Effector memory CD4-positive, alpha-beta T cell (primary cell): ENCODE measurements around the gene MEI4.

ENCODE experiments used
- DNase-seq, 3 donors: peaks; one replicate each; pipeline ENCODE4 v3.0.0-alpha.2; 2020
- H3K27ac ChIP-seq: 2 replicates; pipeline ENCODE4 v1.7.0; 2013; ENCODE audit warnings: mild to moderate bottlenecking, low read length, moderate library complexity; ENCODE audit not compliant: insufficient read depth, poor library complexity, severe bottlenecking
- H3K27me3 ChIP-seq: replicated peaks from 2 replicates; pipeline ENCODE4 v1.7.0; 2013; ENCODE audit warnings: mild to moderate bottlenecking, low read length; ENCODE audit not compliant: insufficient read depth, control insufficient read depth, poor library complexity, severe bottlenecking
- H3K36me3 ChIP-seq: 2 replicates; pipeline ENCODE4 v1.7.0; 2013; ENCODE audit warnings: mild to moderate bottlenecking, low read length, moderate library complexity; ENCODE audit not compliant: control insufficient read depth, insufficient read depth
- H3K4me1 ChIP-seq: 2 replicates; pipeline ENCODE4 v1.7.0; 2013; ENCODE audit warnings: low read length, mild to moderate bottlenecking; ENCODE audit not compliant: control insufficient read depth, insufficient read depth, poor library complexity, severe bottlenecking
- H3K4me3 ChIP-seq: 2 replicates; pipeline ENCODE4 v1.7.0; 2013; ENCODE audit warnings: low read length, low read depth, mild to moderate bottlenecking; ENCODE audit not compliant: insufficient read depth, poor library complexity, severe bottlenecking
- H3K9me3 ChIP-seq: 2 replicates; pipeline ENCODE4 v1.7.0; 2013; ENCODE audit warnings: mild to moderate bottlenecking, low read length, moderate library complexity; ENCODE audit not compliant: control insufficient read depth

Gene MEI4

GRCh38 chr6:77883851-77884250, 231.0 kb downstream of the MEI4 start:
- Histone ChIP-seq H3K27ac (no peak overlapping the region), H3K27me3 (no peaks in the 10 kb centered on the region), H3K4me1 (no peaks in the 10 kb centered on the region), H3K36me3 (no peaks in the 10 kb centered on the region), H3K9me3 (no peaks in the 10 kb centered on the region), H3K4me3 (no peak overlapping the region)
- DNase-seq, result no peak

- Histone ChIP-seq H3K27me3 (no peaks in the 10 kb centered on the region), H3K9me3 (no peaks in the 10 kb centered on the region), H3K4me1 (no peaks in the 10 kb centered on the region), H3K4me3 (no peak overlapping the region), H3K36me3 (no peaks in the 10 kb centered on the region), H3K27ac (no peak overlapping the region)
- DNase-seq, result no peak
Observed at GRCh38 chr6:77893391-77893790, 240.6 kb downstream of the MEI4 start.

DNA sequence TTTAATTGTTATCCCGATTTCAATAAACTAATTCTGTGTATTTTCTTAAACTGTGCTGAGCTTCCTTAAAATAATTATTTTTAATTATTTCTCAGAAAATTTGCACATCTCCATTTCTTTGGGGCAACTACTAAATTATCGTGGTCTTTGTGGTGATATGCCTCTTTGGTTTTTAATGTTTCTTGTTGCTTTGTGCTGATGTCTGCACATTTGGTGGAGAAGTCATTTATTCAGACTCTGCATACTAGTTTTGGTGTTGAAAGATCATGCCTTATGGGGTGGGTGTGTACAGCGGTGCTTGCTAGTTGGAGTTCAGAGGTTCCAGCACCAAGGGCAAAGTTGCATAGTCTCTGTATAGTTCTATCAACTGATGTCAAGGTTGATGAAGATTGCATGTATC, 253.2 kb downstream of the MEI4 start:
- no peak overlapping the region for H3K4me3 ChIP-seq
- H3K27me3 ChIP-seq, result no peaks in the 10 kb centered on the region
- H3K4me1 ChIP-seq, result no peaks in the 10 kb centered on the region
- H3K9me3 ChIP-seq, result no peaks in the 10 kb centered on the region
- H3K36me3 ChIP-seq, result no peaks in the 10 kb centered on the region
- no peak overlapping the region for H3K27ac ChIP-seq
- no peak for DNase-seq

DNA sequence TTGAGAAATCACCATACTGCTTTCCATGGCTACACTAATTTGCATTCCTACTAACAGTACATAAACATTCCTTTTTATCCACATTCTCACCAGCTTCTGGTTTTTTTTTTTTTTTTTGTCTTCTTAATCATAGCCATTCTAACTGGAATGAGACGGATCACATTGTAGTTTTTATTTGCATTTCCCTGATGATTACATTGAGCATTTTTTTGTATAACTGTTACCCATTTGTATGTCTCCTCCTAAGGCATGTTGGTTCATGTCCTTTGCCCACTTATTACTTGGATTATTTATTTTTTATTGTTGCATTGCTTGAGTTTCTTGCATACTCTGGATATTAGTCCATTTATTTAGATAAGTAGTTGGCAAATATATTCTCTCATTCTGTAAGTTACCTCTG, 258.0 kb downstream of the MEI4 start:
- Histone ChIP-seq H3K27ac (no peak overlapping the region), H3K36me3 (no peaks in the 10 kb centered on the region), H3K4me1 (no peaks in the 10 kb centered on the region), H3K4me3 (no peak overlapping the region), H3K9me3 (no peaks in the 10 kb centered on the region), H3K27me3 (no peaks in the 10 kb centered on the region)
- DNase-seq, result no peak

- Histone ChIP-seq H3K36me3 (no peaks in the 10 kb centered on the region), H3K9me3 (no peaks in the 10 kb centered on the region), H3K4me3 (no peak overlapping the region), H3K27me3 (no peaks in the 10 kb centered on the region), H3K27ac (no peak overlapping the region), H3K4me1 (no peaks in the 10 kb centered on the region)
- DNase-seq, result no peak
Observed at GRCh38 chr6:77926198-77926751, 273.4 kb downstream of the MEI4 start.

DNA sequence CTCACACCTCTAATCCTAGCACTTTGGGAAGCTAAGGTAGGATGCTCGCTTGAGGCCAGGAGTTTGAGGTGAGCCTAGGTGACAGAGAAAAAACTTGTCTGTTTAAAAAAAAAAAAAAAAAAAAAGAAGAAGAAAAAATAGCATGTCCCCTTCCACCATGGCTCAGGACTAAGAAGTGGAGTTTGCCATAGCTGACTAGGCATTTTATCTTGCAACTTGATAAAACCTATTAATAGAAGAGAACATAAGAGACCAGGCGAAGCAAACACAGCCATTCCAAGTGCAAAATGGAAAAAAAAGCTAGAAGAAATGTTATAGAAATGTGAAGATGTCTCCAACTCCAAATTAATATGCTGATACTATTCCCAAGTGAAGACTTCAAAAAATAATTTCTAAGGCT, 277.5 kb downstream of the MEI4 start:
- Histone ChIP-seq H3K4me3 (no peak overlapping the region), H3K27ac (no peak overlapping the region), H3K27me3 (no peaks in the 10 kb centered on the region), H3K4me1 (no peaks in the 10 kb centered on the region), H3K9me3 (no peaks in the 10 kb centered on the region), H3K36me3 (no peaks in the 10 kb centered on the region)
- no peak for DNase-seq

GRCh38 chr6:77930952-77931351, 278.1 kb downstream of the MEI4 start:
- Histone ChIP-seq H3K36me3 (no peaks in the 10 kb centered on the region), H3K4me3 (no peak overlapping the region), H3K27me3 (no peaks in the 10 kb centered on the region), H3K9me3 (no peaks in the 10 kb centered on the region), H3K27ac (no peak overlapping the region), H3K4me1 (no peaks in the 10 kb centered on the region)
- no peak for DNase-seq

GRCh38 chr6:77962070-77962469, 309.2 kb downstream of the MEI4 start:
- Histone ChIP-seq H3K27me3 (no peaks in the 10 kb centered on the region), H3K36me3 (no peaks in the 10 kb centered on the region), H3K4me1 (no peaks in the 10 kb centered on the region), H3K27ac (no peak overlapping the region), H3K9me3 (no peaks in the 10 kb centered on the region), H3K4me3 (no peak overlapping the region)
- DNase-seq, result no peak

DNA sequence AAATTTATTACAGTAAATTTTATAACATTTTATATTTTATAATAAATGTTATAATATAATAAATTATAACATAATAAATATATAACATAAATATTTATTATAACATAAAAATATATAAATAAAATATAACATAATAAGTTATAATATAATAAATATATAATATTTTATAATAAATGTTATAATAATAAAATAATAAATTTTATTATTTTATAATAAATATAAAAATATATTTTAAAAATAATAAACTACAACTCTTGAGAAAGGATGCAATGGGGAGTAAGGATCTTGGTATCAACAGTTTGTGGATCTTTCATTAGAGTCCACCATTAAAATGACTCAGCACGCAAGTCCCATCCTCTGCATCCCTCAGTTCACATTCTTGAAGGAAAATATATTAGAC, 312.6 kb downstream of the MEI4 start:
- H3K4me1 ChIP-seq, result no peaks in the 10 kb centered on the region
- no peak overlapping the region for H3K4me3 ChIP-seq
- DNase-seq, result no peak
- no peaks in the 10 kb centered on the region for H3K27me3 ChIP-seq
- no peaks in the 10 kb centered on the region for H3K9me3 ChIP-seq
- no peak overlapping the region for H3K27ac ChIP-seq
- no peaks in the 10 kb centered on the region for H3K36me3 ChIP-seq

- no peaks in the 10 kb centered on the region for H3K9me3 ChIP-seq
- no peaks in the 10 kb centered on the region for H3K36me3 ChIP-seq
- H3K27me3 ChIP-seq, result no peaks in the 10 kb centered on the region
- no peak for DNase-seq
- no peaks in the 10 kb centered on the region for H3K4me1 ChIP-seq
- no peak overlapping the region for H3K27ac ChIP-seq
- H3K4me3 ChIP-seq, result no peak overlapping the region
Observed at GRCh38 chr6:77972334-77972733, 319.5 kb downstream of the MEI4 start.
